Parathyroid adenoma (tissue), 2 donors: ENCODE measurements around the gene CCDC50.

Source experiments
- H2AFZ ChIP-seq: fragments of 300-600 bp; sonication (generic); one replicate; pipeline ENCODE4 v1.7.0; 2017; ENCODE audit warnings: antibody characterized with exemption, mild to moderate bottlenecking
- H3K27ac ChIP-seq: fragments of 300-600 bp; sonication (generic); one replicate; pipeline ENCODE4 v1.7.0; 2017
- H3K27me3 ChIP-seq: fragments of 300-600 bp; sonication (generic); one replicate; pipeline ENCODE4 v1.7.0; 2017; ENCODE audit warnings: low read length; ENCODE audit not compliant: control insufficient read depth, insufficient read depth
- H3K36me3 ChIP-seq: fragments of 300-600 bp; sonication (generic); one replicate; pipeline ENCODE4 v1.7.0; 2017; ENCODE audit warnings: low read length; ENCODE audit not compliant: control insufficient read depth, insufficient read depth
- H3K4me1 ChIP-seq: fragments of 300-600 bp; sonication (generic); one replicate; pipeline ENCODE4 v1.7.0; 2017; ENCODE audit warnings: control low read depth
- H3K4me2 ChIP-seq: fragments of 300-600 bp; sonication (generic); one replicate; pipeline ENCODE4 v1.7.0; 2017; ENCODE audit warnings: low read length
- H3K4me3 ChIP-seq: fragments of 300-600 bp; sonication (generic); one replicate; pipeline ENCODE4 v1.7.0; 2017; ENCODE audit warnings: low read depth, low read length
- H3K79me2 ChIP-seq: fragments of 300-600 bp; sonication (generic); one replicate; pipeline ENCODE4 v1.7.0; 2017; ENCODE audit warnings: control low read depth
- H3K9ac ChIP-seq: fragments of 300-600 bp; sonication (generic); one replicate; pipeline ENCODE4 v1.7.0; 2017; ENCODE audit warnings: mild to moderate bottlenecking
- H3K9me3 ChIP-seq: fragments of 300-600 bp; sonication (generic); one replicate; pipeline ENCODE4 v1.7.0; 2017; ENCODE audit warnings: low read length; ENCODE audit not compliant: control insufficient read depth
- TF ChIP-seq, protein P1 (sequence below): fragments of 300-600 bp; sonication (generic); IDR thresholded peaks from one replicate; pipeline ENCODE4 v1.7.0; 2017; ENCODE audit warnings: antibody characterized with exemption, mild to moderate bottlenecking
- donor health status: primary hyperparathyroidism.

CCDC50 gene

GRCh38 chr3:191340351-191340750 is 11.2 kb downstream of the CCDC50 start:
- H3K36me3 ChIP-seq, result no peaks in the 10 kb centered on the region
- H3K27me3 ChIP-seq, result no peaks in the 10 kb centered on the region
- no peaks in the 10 kb centered on the region for H3K4me1 ChIP-seq
- H2AFZ ChIP-seq, result no peak overlapping the region
- no peak overlapping the region for H3K9ac ChIP-seq
- no peak overlapping the region for H3K4me3 ChIP-seq
- TF ChIP-seq, protein P1, sequence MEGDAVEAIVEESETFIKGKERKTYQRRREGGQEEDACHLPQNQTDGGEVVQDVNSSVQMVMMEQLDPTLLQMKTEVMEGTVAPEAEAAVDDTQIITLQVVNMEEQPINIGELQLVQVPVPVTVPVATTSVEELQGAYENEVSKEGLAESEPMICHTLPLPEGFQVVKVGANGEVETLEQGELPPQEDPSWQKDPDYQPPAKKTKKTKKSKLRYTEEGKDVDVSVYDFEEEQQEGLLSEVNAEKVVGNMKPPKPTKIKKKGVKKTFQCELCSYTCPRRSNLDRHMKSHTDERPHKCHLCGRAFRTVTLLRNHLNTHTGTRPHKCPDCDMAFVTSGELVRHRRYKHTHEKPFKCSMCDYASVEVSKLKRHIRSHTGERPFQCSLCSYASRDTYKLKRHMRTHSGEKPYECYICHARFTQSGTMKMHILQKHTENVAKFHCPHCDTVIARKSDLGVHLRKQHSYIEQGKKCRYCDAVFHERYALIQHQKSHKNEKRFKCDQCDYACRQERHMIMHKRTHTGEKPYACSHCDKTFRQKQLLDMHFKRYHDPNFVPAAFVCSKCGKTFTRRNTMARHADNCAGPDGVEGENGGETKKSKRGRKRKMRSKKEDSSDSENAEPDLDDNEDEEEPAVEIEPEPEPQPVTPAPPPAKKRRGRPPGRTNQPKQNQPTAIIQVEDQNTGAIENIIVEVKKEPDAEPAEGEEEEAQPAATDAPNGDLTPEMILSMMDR, result no peak
- H3K9me3 ChIP-seq, result no peaks in the 10 kb centered on the region
- no peak overlapping the region for H3K27ac ChIP-seq
- H3K4me2 ChIP-seq, result no peak overlapping the region
- peaks cover 57% of the 10 kb centered on the region for H3K79me2 ChIP-seq

GRCh38 chr3:191340966-191341365 is 11.8 kb downstream of the CCDC50 start:
- Histone ChIP-seq H3K79me2 (peaks cover 56% of the 10 kb centered on the region), H3K4me2 (no peak overlapping the region), H3K27ac (no peak overlapping the region), H2AFZ (no peak overlapping the region), H3K36me3 (no peaks in the 10 kb centered on the region), H3K27me3 (no peaks in the 10 kb centered on the region), H3K9me3 (no peaks in the 10 kb centered on the region), H3K4me1 (no peaks in the 10 kb centered on the region), H3K4me3 (no peak overlapping the region), H3K9ac (no peak overlapping the region)
- TF ChIP-seq, protein P1, result no peak

DNA sequence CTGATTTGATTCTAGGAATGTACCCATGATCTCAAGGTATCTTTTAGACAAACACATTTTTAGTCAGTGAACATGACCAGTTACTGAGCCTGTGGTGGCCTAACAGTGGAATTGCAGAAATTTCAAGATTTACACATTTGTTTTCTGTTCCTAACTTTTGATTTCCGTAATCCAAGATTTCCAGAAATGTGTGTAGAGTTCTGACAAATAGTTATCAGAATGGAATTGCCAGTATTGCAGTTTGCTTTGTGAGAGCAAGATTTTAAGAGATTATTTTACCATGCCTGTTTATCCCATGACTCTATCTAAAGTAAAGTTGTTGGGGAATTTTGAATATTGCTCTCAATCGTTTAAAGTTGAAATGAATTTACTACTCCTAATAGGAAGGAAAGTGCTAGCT is 12.8 kb downstream of the CCDC50 start:
- no peak overlapping the region for H3K4me3 ChIP-seq

GRCh38 chr3:191342411-191342810 is 13.2 kb downstream of the CCDC50 start:
- Histone ChIP-seq H3K4me1 (no peaks in the 10 kb centered on the region), H3K4me3 (no peak overlapping the region)

More for the DNA sequence above, 12.8 kb downstream of the CCDC50 start:
- TF ChIP-seq, protein P1, result no peak
- H3K27ac ChIP-seq, result no peak overlapping the region
- H3K4me2 ChIP-seq, result no peak overlapping the region
- no peaks in the 10 kb centered on the region for H3K4me1 ChIP-seq
- H2AFZ ChIP-seq, result no peak overlapping the region
- H3K79me2 ChIP-seq, result peaks cover 55% of the 10 kb centered on the region
- no peak overlapping the region for H3K9ac ChIP-seq
- H3K9me3 ChIP-seq, result no peaks in the 10 kb centered on the region
- H3K36me3 ChIP-seq, result no peaks in the 10 kb centered on the region
- H3K27me3 ChIP-seq, result no peaks in the 10 kb centered on the region

DNA sequence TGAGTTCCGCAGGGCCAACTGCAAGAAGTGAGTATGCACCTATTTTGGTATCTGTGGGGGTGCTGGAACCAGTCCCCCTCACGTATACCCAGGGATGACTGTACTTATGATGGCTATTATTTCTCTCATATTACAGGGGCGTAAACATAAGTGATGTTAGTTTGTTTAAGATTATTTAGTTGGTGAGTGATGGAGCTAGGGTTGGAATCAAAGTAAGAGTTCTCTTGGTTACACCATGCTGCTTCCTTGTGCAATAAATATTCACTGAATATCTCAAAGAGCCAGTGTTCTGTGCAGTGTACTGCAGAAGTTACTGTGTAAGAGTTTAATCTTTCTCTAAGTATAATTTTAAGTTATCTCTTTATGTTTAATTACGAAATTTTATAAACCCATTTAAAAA is 13.9 kb downstream of the CCDC50 start:
- H3K9me3 ChIP-seq, result no peaks in the 10 kb centered on the region
- no peaks in the 10 kb centered on the region for H3K27me3 ChIP-seq
- H3K36me3 ChIP-seq, result no peaks in the 10 kb centered on the region
- H3K9ac ChIP-seq, result no peak overlapping the region
- H3K4me3 ChIP-seq, result no peak overlapping the region
- TF ChIP-seq, protein P1, result no peak
- H3K4me2 ChIP-seq, result no peak overlapping the region
- no peak overlapping the region for H2AFZ ChIP-seq
- H3K27ac ChIP-seq, result no peak overlapping the region
- H3K79me2 ChIP-seq, result peaks cover 58% of the 10 kb centered on the region
- H3K4me1 ChIP-seq, result peaks cover under 1% of the 10 kb centered on the region

More at GRCh38 chr3:191342411-191342810, 13.2 kb downstream of the CCDC50 start:
- Histone ChIP-seq H3K27ac (no peak overlapping the region), H3K9me3 (no peaks in the 10 kb centered on the region), H3K4me2 (no peak overlapping the region), H3K9ac (no peak overlapping the region), H3K79me2 (peaks cover 54% of the 10 kb centered on the region), H2AFZ (no peak overlapping the region), H3K36me3 (no peaks in the 10 kb centered on the region), H3K27me3 (no peaks in the 10 kb centered on the region)
- TF ChIP-seq, protein P1, result no peak
